HEK293 (cell line): ENCODE measurements around the gene PSD4.

Experiments
- CTCF ChIA-PET: fragments of 350-600 bp; formaldehyde crosslinking; extraction: SDS; loops from one replicate; lab custom pipeline; 2021; ENCODE audit warnings: antibody characterized with exemption; lab: Yijun Ruan, JAX
- POLR2A ChIA-PET: fragments of 300-600 bp; formaldehyde crosslinking; extraction: SDS; loops from one replicate; lab custom pipeline; 2020; ENCODE audit warnings: antibody characterized with exemption, inconsistent platforms; lab: Yijun Ruan, JAX
- H3K27ac ChIP-seq: fragments of 200-500 bp; sonication (Bioruptor generic); 2 replicates; pipeline ENCODE4 v1.5.1; 2014; ENCODE audit warnings: low read depth, low read length, control low read depth, inconsistent platforms; ENCODE audit errors: extremely low read depth
- H3K36me3 ChIP-seq, 2 experiments: fragments of 200-500 bp in 1 of 2; sonication (Bioruptor generic) in 1 of 2; 1 replicate in 1 of 2; 2 replicates in 1 of 2; pipeline ENCODE4 v1.5.1; 2014 to 2017; ENCODE audit warnings: inconsistent platforms in 2 of 2, low read length in 2 of 2; ENCODE audit not compliant: control insufficient read depth in 2 of 2, insufficient read depth in 1 of 2
- H3K4me1 ChIP-seq: fragments of 200-500 bp; sonication (Bioruptor generic); 2 replicates; pipeline ENCODE4 v1.5.1; 2014; ENCODE audit warnings: mild to moderate bottlenecking, low read length, inconsistent platforms; ENCODE audit not compliant: control insufficient read depth, insufficient read depth
- H3K4me3 ChIP-seq: 2 replicates; pipeline ENCODE4 v1.5.1; 2011; ENCODE audit warnings: low read depth, mild to moderate bottlenecking, control low read depth, low read length, moderate library complexity
- H3K9me3 ChIP-seq: fragments of 200-500 bp; sonication (Bioruptor generic); 2 replicates; pipeline ENCODE4 v1.5.1; 2014; ENCODE audit warnings: low read depth, low read length, inconsistent platforms; ENCODE audit not compliant: control insufficient read depth, insufficient read depth
- GFI1B ChIP-seq: fragments of 450-650 bp; formaldehyde crosslinking; IDR thresholded peaks from 2 replicates; pipeline ENCODE4 v1.5.1; 2016; ENCODE audit warnings: missing biosample characterization, missing genetic modification characterization
- INSM2 ChIP-seq: fragments of 450-650 bp; formaldehyde crosslinking; IDR thresholded peaks from 2 replicates; pipeline ENCODE4 v1.5.1; 2016; ENCODE audit warnings: missing biosample characterization, missing genetic modification characterization
- KLF8 ChIP-seq: fragments of 450-650 bp; formaldehyde crosslinking; IDR thresholded peaks from 2 replicates; pipeline ENCODE4 v1.5.1; 2016; ENCODE audit warnings: missing biosample characterization, missing genetic modification characterization
- ZNF121 ChIP-seq: fragments of 450-650 bp; formaldehyde crosslinking; IDR thresholded peaks from 2 replicates; pipeline ENCODE4 v1.5.1; 2016; ENCODE audit warnings: missing biosample characterization, missing genetic modification characterization
- ZNF133 ChIP-seq: fragments of 450-650 bp; formaldehyde crosslinking; IDR thresholded peaks from 2 replicates; pipeline ENCODE4 v1.5.1; 2016; ENCODE audit warnings: missing biosample characterization, missing genetic modification characterization
- ZNF169 ChIP-seq: fragments of 450-650 bp; formaldehyde crosslinking; IDR thresholded peaks from 2 replicates; pipeline ENCODE4 v1.5.1; 2016; ENCODE audit warnings: missing biosample characterization, missing genetic modification characterization
- ZNF239 ChIP-seq: fragments of 450-650 bp; formaldehyde crosslinking; IDR thresholded peaks from 2 replicates; pipeline ENCODE4 v1.5.1; 2016; ENCODE audit warnings: missing biosample characterization, missing genetic modification characterization
- ZNF26 ChIP-seq: fragments of 450-650 bp; formaldehyde crosslinking; IDR thresholded peaks from 2 replicates; pipeline ENCODE4 v1.5.1; 2016; ENCODE audit warnings: missing biosample characterization, missing genetic modification characterization
- ZNF311 ChIP-seq: fragments of 450-650 bp; formaldehyde crosslinking; IDR thresholded peaks from 2 replicates; pipeline ENCODE4 v1.5.1; 2017; ENCODE audit warnings: missing biosample characterization, missing genetic modification characterization, borderline replicate concordance
- ZNF518A ChIP-seq: fragments of 450-650 bp; formaldehyde crosslinking; conservative IDR thresholded peaks from 2 replicates; pipeline ENCODE4 v1.5.1; 2016; ENCODE audit warnings: low read depth, missing biosample characterization, missing genetic modification characterization
- ZNF529 ChIP-seq: fragments of 450-650 bp; formaldehyde crosslinking; IDR thresholded peaks from 2 replicates; pipeline ENCODE4 v1.5.1; 2017; ENCODE audit warnings: missing genetic modification characterization, missing biosample characterization; ENCODE audit not compliant: insufficient replicate concordance
- ZNF530 ChIP-seq: fragments of 450-650 bp; formaldehyde crosslinking; IDR thresholded peaks from 2 replicates; pipeline ENCODE4 v1.5.1; 2016; ENCODE audit warnings: low read depth, missing biosample characterization, missing genetic modification characterization
- ZNF544 ChIP-seq: fragments of 450-650 bp; formaldehyde crosslinking; IDR thresholded peaks from 2 replicates; pipeline ENCODE4 v1.5.0; 2017; ENCODE audit warnings: missing biosample characterization, missing genetic modification characterization
- ZNF580 ChIP-seq: fragments of 450-650 bp; formaldehyde crosslinking; IDR thresholded peaks from 2 replicates; pipeline ENCODE4 v1.5.1; 2016; ENCODE audit warnings: missing biosample characterization, missing genetic modification characterization
- ZNF626 ChIP-seq: fragments of 450-650 bp; sonication (Bioruptor Pico); formaldehyde crosslinking; IDR thresholded peaks from 2 replicates; pipeline ENCODE4 v1.5.1; 2018; ENCODE audit warnings: missing biosample characterization, missing genetic modification characterization, inconsistent platforms
- ZNF747 ChIP-seq: fragments of 450-650 bp; formaldehyde crosslinking; IDR thresholded peaks from 2 replicates; pipeline ENCODE4 v1.5.1; 2016; ENCODE audit warnings: missing biosample characterization, missing genetic modification characterization
- ZNF791 ChIP-seq: fragments of 450-650 bp; formaldehyde crosslinking; IDR thresholded peaks from 2 replicates; pipeline ENCODE4 v1.5.1; 2016; ENCODE audit warnings: missing biosample characterization, missing genetic modification characterization
- ZNF837 ChIP-seq: fragments of 450-650 bp; formaldehyde crosslinking; IDR thresholded peaks from 2 replicates; pipeline ENCODE4 v1.5.1; 2016; ENCODE audit warnings: missing biosample characterization, missing genetic modification characterization

The PSD4 gene

GRCh38 chr2:113129519-113130078 lies 44.2 kb upstream of the PSD4 start:
- H3K4me3 ChIP-seq = no peak overlapping the region
- H3K4me1 ChIP-seq = no peaks in the 10 kb centered on the region
- TF ChIP-seq ZNF580 (tag by site-specific recombination) = no peak
- TF ChIP-seq, all 188 proteins: peak for 0
- ChIA-PET POLR2A (no interaction called here), CTCF (interaction anchor here (0.6 to 1.9 kb wide), 2 partner anchors 8 to 70 kb away, joined by 3 to 15 read pairs; no protein-coding TSS in a partner anchor)
- H3K36me3 ChIP-seq = no peaks in the 10 kb centered on the region
- no peak overlapping the region for H3K27ac ChIP-seq
- no peaks in the 10 kb centered on the region for H3K9me3 ChIP-seq

GRCh38 chr2:113131352-113132185 lies 42.2 kb upstream of the PSD4 start:
- Histone ChIP-seq H3K4me3 (no peak overlapping the region), H3K27ac (no peak overlapping the region), H3K9me3 (no peaks in the 10 kb centered on the region), H3K36me3 (no peaks in the 10 kb centered on the region), H3K4me1 (no peaks in the 10 kb centered on the region)
- CTCF ChIA-PET = interaction anchor here (0.7 to 1.0 kb wide), 2 partner anchors 48 to 51 kb away, joined by 3 read pairs; no protein-coding TSS in a partner anchor
- POLR2A ChIA-PET = no interaction called here
- TF ChIP-seq ZNF544 (tag by site-specific recombination) (no peak), ZNF529 (no peak), ZNF791 (tag by site-specific recombination) (no peak), ZNF239 (no peak), ZNF518A (no peak), ZNF121 (tag by site-specific recombination) (no peak), ZNF133 (no peak), ZNF530 (tag by site-specific recombination) (no peak), GFI1B (no peak), ZNF626 (no peak), ZNF26 (no peak), ZNF311 (tag by site-specific recombination) (no peak), ZNF169 (tag by site-specific recombination) (no peak), INSM2 (tag by site-specific recombination) (no peak), ZNF747 (tag by site-specific recombination) (no peak), ZNF837 (tag by site-specific recombination) (no peak), KLF8 (tag by site-specific recombination) (no peak)
- TF ChIP-seq, all 188 proteins: peak for 0
